HG03354 (cell line): ENCODE measurements around the gene CALM1.

Source experiments
- ATAC-seq: cut with Tn5 transposase; IDR thresholded peaks from one replicate; pipeline ENCODE4 v1.9.1; 2021; ENCODE audit warnings: mild to moderate bottlenecking; ENCODE audit not compliant: unreplicated experiment, poor library complexity, severe bottlenecking

Gene CALM1

GRCh38 chr14:90405755-90406154, 8.9 kb downstream of the CALM1 start:
- ATAC-seq, result no peak

GRCh38 chr14:90406384-90406798, 9.6 kb downstream of the CALM1 start:
- ATAC-seq, result no peak

GRCh38 chr14:90407230-90407629, 10.4 kb downstream of the CALM1 start:
- ATAC-seq, result no peak

GRCh38 chr14:90408713-90409112, 11.9 kb downstream of the CALM1 start:
- no peak for ATAC-seq

GRCh38 chr14:90409209-90409730, 12.4 kb downstream of the CALM1 start:
- ATAC-seq, result no peak

DNA sequence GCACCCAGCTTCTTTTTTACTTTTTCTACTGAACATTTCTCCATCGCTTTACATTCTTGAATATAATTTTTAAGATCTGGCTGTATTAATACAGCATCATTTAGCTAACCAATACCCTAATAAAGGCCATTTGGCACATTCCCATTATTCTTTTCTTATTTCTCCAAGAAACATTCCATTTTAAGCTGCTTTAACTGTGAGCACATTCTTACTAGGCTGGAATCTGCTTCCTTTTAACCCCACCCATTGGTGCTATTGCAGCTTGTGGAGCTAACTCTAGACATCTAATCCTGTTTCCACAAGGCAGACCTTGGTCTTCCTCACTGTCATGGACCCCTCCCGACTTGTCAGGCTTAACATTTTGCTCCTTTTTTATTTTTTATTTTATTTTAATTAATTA, 15.2 kb downstream of the CALM1 start:
- no peak for ATAC-seq

GRCh38 chr14:90416720-90417119, 19.9 kb downstream of the CALM1 start:
- no peak for ATAC-seq

DNA sequence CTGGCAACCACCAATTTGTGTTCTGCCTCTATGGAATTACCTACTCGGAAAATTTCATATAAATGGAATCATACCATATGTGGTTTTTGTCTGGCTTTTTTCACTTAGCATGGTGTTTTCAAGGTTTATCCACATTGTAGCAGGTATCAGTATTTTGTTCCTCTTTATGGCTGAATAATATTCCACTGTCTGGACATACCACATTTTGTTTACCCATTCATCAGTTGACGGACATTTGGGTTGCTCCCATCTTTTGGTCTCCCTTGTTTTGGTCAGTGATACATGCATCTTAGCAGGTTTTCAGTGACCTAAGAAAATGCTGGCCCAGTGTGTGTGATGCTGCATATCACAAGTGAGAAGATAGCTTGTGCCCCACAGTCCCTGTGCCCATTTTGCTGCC, 21.2 kb downstream of the CALM1 start:
- ATAC-seq, result no peak

- ATAC-seq, result no peak
Observed at GRCh38 chr14:90419200-90419599, 22.4 kb downstream of the CALM1 start.

DNA sequence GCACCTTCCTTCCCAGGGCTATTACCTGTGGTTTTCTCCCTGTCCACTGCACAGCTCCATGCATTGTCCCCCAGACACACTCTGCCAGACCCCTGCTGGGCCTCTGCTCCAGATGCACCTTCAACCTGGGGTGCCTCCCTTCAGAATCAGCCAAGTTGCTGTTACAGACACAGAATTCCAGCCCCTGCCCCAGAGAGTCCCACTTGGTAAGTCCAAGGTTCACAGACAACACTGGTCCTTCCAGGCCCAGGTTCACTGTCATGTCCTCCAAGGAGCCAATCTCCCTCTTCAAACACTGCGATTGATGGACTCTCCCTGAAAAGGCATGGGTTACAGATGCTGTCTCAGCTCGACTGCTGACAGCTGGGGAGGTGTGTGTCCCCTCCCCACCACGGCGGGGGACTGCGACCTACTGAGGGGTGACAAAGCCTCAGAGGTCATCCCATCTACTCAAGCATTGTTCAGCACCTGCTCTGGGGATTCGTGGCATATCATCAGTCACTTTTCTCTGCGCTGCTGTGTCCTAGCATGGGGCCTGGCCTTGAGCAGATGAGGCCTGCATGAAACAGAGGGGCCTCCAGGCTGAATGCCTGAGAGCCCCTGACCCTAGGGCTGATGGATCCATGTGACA, 24.3 kb downstream of the CALM1 start:
- ATAC-seq, result no peak

DNA sequence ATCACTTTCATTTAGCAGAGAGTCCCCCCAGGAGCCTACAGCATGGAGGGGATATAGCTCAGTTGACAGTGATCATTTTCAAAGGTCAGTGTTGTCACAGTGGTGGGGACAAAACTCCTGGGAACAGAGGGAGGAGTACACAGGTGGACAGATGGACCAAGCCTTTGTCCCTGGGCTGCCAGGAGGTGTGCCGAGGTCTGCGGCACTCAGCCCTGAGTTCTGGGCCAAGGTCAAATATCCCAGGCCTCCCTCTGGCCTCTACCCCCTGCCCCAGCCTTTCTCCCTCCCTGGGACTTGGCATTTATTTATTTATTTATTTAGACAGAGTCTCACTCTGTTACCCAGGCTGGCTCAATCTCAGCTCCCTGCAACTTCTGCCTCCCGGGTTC, 24.8 kb downstream of the CALM1 start:
- no peak for ATAC-seq

DNA sequence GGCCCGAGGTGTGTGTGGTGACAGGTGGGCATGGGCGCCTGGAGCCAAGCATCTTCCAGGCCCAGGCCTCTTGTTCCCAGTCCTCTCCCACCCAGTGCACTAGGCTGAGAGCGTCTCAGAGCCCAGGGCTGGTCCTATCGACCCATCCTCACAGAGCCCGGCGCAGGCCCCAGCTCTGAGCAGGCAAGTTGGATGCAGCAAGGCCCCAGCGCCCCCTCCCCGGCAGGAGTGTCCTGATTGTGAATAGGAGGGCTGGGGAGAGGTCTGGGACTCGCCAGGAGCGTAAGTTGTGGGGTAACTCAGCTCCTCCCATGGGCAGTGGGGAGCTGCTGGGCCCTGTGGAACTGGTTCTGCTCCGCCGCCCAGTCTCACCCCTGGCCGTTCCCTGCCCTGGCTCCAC, 26.3 kb downstream of the CALM1 start:
- ATAC-seq, result no peak

GRCh38 chr14:90424075-90424474, 27.2 kb downstream of the CALM1 start:
- ATAC-seq, result no peak

- no peak for ATAC-seq
Observed at GRCh38 chr14:90424686-90425372, 28.0 kb downstream of the CALM1 start.

DNA sequence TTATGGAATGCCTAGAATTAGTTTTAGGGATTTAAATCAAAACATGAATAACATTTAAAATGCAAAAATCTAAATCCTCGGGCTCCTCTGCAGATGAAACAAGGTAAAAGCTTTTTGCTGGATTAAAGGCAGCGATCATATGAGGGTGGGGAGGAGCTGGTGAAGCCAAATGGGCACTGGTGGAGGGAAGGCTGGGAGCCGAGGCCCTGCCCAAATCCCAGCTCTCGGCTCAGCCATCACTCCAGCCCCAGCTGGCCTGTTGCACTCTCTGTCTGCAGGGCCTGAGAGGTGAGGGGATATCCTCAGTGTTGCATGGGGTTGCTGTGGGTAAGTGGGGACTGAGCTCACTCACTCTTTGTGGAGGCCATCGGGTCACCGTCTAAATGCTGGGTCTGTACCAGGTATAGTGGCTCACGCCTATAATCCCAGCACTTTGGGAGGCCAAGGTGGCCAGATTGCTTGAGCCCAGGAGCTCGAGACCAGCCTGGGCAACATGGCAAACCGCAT, 28.6 kb downstream of the CALM1 start:
- ATAC-seq, result no peak

GRCh38 chr14:90426031-90426540, 29.3 kb downstream of the CALM1 start:
- no peak for ATAC-seq

GRCh38 chr14:90426663-90427062, 29.8 kb downstream of the CALM1 start:
- ATAC-seq, result no peak

- ATAC-seq, result no peak
Observed at GRCh38 chr14:90427848-90428426, 31.1 kb downstream of the CALM1 start.

GRCh38 chr14:90428676-90429075, 31.8 kb downstream of the CALM1 start:
- ATAC-seq, result no peak

DNA sequence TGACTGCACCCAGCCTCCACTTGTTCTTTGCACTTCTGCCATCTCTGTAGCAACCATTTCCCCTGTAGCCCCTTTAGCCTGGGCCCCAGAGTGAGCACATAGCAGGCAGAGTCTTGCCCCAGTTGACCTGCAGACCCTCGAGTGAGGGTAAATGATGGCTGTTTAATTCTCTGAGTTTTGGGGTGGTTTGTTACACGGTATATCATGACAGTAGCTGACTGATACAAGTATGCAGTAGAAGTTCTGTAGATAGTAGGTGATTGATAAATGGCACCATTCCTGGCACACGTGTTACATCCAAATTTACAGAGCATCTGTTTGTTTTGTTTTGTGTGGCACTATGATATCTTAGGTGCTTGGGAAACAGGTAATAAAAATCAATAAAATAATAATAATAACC, 32.4 kb downstream of the CALM1 start:
- no peak for ATAC-seq

DNA sequence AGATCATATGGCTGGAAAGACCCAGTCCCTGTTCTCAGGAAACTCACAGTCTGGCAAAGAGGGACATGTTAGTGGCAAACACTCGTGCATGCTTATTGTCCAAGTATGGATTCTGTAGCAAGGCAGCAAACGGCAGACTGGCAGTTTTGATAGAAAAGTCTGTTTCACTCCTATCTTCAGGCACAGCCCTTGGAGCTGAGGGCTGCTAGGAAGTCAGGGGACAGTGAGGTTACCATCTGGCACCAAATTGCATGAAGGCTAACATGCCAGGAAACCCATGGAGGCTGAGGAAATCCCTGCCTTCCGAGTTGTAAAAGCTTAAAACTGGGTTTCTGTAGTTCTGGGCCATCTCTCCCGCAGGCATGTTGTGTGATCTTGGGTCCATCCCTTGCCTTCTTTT, 32.9 kb downstream of the CALM1 start:
- no peak for ATAC-seq
